ENCODE data around the gene CRB1. TPM values are rescaled to one million over a fixed set of nuclear protein-coding genes. Genes with fewer than 3 reads are reported as not detected.

The CRB1 gene
- total RNA-seq, 2 donors from 2014 or later: not detected

GRCh38 chr1:197327776-197328364 lies 59.8 kb downstream of the CRB1 start:
- no peak for DNase-seq
- no peaks in the 10 kb centered on the region for H3K9me3 ChIP-seq (ENCODE audit: control insufficient read depth, low read length)
- no peak overlapping the region for H3K9ac ChIP-seq (ENCODE audit: extremely low read depth, low read length, poor library complexity, severe bottlenecking)
- Mint-ChIP-seq H3K9me3 (no peaks in the 10 kb centered on the region), H3K27ac (no peak overlapping the region), H3K36me3 (ENCODE audit: low read depth) (no peaks in the 10 kb centered on the region), H3K4me1 (no peaks in the 10 kb centered on the region), H3K4me3 (no peak overlapping the region), H3K27me3 (ENCODE audit: insufficient read depth) (no peaks in the 10 kb centered on the region)
- no peaks in the 10 kb centered on the region for H3K4me1 ChIP-seq (ENCODE audit: control insufficient read depth, insufficient read depth, low read length)
- H3K27ac ChIP-seq (ENCODE audit: low read depth, low read length): no peak overlapping the region
- H3K4me3 ChIP-seq (ENCODE audit: low read length): no peak overlapping the region
- TF ChIP-seq, protein P1, sequence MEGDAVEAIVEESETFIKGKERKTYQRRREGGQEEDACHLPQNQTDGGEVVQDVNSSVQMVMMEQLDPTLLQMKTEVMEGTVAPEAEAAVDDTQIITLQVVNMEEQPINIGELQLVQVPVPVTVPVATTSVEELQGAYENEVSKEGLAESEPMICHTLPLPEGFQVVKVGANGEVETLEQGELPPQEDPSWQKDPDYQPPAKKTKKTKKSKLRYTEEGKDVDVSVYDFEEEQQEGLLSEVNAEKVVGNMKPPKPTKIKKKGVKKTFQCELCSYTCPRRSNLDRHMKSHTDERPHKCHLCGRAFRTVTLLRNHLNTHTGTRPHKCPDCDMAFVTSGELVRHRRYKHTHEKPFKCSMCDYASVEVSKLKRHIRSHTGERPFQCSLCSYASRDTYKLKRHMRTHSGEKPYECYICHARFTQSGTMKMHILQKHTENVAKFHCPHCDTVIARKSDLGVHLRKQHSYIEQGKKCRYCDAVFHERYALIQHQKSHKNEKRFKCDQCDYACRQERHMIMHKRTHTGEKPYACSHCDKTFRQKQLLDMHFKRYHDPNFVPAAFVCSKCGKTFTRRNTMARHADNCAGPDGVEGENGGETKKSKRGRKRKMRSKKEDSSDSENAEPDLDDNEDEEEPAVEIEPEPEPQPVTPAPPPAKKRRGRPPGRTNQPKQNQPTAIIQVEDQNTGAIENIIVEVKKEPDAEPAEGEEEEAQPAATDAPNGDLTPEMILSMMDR (conservative IDR thresholded peaks at IDR 0.05): peak; percentile 80
- WGBS, 2 experiments (ENCODE audit: insufficient coverage in 1 of 2, insufficient read length in 1 of 2): 51 to 56% methylated on average over 2 of the region's 2 CpGs
- no peaks in the 10 kb centered on the region for H3K27me3 ChIP-seq (ENCODE audit: control insufficient read depth, insufficient read depth, low read length, poor library complexity, severe bottlenecking)
- no peaks in the 10 kb centered on the region for H3K36me3 ChIP-seq (ENCODE audit: control insufficient read depth, insufficient read depth, low read length)

DNA sequence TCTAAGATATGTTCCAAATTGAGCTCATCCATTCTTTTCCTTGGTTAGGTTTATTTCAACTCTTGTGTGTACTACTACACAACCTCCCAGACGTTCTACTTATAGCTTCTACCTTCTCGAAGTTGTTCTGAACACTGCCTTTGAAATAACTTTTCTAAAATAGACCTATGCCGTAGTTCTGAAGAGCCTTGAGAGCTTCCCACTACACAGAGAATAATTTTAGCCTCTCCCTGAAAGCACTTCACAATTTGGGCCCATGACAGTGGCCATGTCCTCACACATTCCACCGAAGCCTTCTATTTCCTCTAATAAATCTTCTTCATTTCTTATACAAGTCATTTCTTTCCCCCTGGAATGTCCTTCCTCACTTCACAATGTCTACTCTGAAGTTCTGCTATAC lies 62.2 kb downstream of the CRB1 start:
- Mint-ChIP-seq H3K4me1 (no peaks in the 10 kb centered on the region), H3K36me3 (ENCODE audit: low read depth) (no peaks in the 10 kb centered on the region), H3K27ac (no peak overlapping the region), H3K27me3 (ENCODE audit: insufficient read depth) (no peaks in the 10 kb centered on the region), H3K4me3 (no peak overlapping the region), H3K9me3 (no peaks in the 10 kb centered on the region)
- 84 to 97% methylated on average over 4 of the region's 4 CpGs for WGBS, 2 experiments (ENCODE audit: insufficient coverage in 1 of 2, insufficient read length in 1 of 2)
- Histone ChIP-seq H3K27me3 (ENCODE audit: control insufficient read depth, insufficient read depth, low read length, poor library complexity, severe bottlenecking) (no peaks in the 10 kb centered on the region), H3K27ac (ENCODE audit: low read depth, low read length) (no peak overlapping the region), H3K4me3 (ENCODE audit: low read length) (no peak overlapping the region), H3K9me3 (ENCODE audit: control insufficient read depth, low read length) (no peaks in the 10 kb centered on the region), H3K36me3 (ENCODE audit: control insufficient read depth, insufficient read depth, low read length) (no peaks in the 10 kb centered on the region), H3K4me1 (ENCODE audit: control insufficient read depth, insufficient read depth, low read length) (no peaks in the 10 kb centered on the region), H3K9ac (ENCODE audit: extremely low read depth, low read length, poor library complexity, severe bottlenecking) (no peak overlapping the region)
- TF ChIP-seq, protein P1 (conservative IDR thresholded peaks at IDR 0.05): no peak
- no peak for DNase-seq

- Histone ChIP-seq H3K27ac (ENCODE audit: low read depth, low read length) (no peak overlapping the region), H3K4me3 (ENCODE audit: low read length) (no peak overlapping the region), H3K9me3 (ENCODE audit: control insufficient read depth, low read length) (no peaks in the 10 kb centered on the region), H3K9ac (ENCODE audit: extremely low read depth, low read length, poor library complexity, severe bottlenecking) (no peak overlapping the region), H3K4me1 (ENCODE audit: control insufficient read depth, insufficient read depth, low read length) (no peaks in the 10 kb centered on the region), H3K27me3 (ENCODE audit: control insufficient read depth, insufficient read depth, low read length, poor library complexity, severe bottlenecking) (no peaks in the 10 kb centered on the region), H3K36me3 (ENCODE audit: control insufficient read depth, insufficient read depth, low read length) (no peaks in the 10 kb centered on the region)
- H3K36me3 Mint-ChIP-seq (ENCODE audit: low read depth): no peaks in the 10 kb centered on the region
- H3K4me1 Mint-ChIP-seq: no peaks in the 10 kb centered on the region
- no peak overlapping the region for H3K27ac Mint-ChIP-seq
- TF ChIP-seq, protein P1 (conservative IDR thresholded peaks at IDR 0.05): no peak
- WGBS, 2 experiments (ENCODE audit: insufficient coverage in 1 of 2, insufficient read length in 1 of 2): 93% methylated on average over 2 to 5 of the region's 5 CpGs
- H3K9me3 Mint-ChIP-seq: no peaks in the 10 kb centered on the region
- no peak overlapping the region for H3K4me3 Mint-ChIP-seq
- no peaks in the 10 kb centered on the region for H3K27me3 Mint-ChIP-seq (ENCODE audit: insufficient read depth)
- DNase-seq: no peak
Measured at GRCh38 chr1:197331565-197331964, 63.5 kb downstream of the CRB1 start.
